GM19099 (cell line): Measurements from ENCODE around the gene TMEM130.

Experiments
- POLR2A ChIP-seq: IDR thresholded peaks from 3 replicates; pipeline ENCODE4 v1.6.1; 2011; ENCODE audit warnings: low read depth; ENCODE audit not compliant: insufficient read length; ENCODE audit errors: extremely low read depth

TMEM130 gene

DNA sequence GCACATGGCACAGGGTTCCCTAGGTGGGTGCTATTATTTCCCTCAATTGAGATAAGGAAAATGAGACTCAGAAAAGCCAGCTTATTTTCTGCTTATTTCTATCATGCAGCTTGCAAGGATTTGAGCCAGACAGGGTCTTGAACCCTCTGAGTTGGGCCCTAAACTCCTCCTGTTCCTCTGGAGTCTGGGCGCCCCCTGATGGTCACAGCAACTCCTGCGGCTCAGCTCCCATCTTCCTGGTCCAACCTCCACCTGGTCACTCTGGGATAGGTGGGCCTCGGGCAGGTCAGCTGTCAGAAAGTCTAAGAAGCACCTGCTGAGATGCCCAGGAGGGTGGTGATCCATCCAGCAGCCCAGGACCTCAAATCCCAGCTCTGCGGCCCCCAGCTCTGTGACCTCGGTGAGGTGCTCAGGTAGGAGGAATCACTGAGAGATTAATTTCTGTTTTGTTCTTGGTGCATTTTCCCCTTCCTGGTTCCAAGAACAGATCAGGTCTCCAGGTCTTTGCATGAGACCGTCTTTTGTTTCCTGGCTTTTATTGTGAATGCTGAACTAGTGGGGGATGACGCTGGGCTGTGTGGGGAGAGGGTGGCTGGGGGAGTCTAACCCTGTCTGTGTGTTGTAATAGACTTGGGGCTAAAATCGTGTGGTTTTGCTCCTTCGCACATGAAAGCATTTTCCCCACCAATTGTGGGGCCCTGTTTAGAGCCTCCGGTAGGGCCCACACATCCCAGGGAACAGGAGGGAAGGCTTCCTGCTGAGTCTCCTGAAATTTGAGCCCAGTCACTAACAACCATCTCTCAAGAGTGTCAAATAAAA, 32.8 kb downstream of the TMEM130 start:
- no peak for TF ChIP-seq POLR2A

DNA sequence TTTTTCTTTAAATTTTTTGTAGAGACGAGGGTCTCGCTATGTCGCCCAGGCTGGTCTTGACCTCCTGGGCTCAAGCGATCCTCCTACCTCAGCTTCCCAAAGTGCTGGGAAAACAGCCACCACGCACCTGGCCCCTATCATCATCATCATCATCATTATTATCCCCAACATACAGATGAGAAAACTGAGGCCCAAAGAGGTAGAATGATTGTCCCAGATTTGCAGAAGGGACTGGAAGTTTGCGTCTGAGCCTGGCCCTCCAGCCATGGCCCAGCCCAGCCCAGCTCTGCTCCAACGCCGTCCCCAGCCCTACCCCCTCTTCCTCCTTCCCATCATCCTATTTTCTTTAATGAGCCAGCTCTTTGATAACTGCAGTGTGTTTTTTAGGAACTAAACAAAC, 34.9 kb downstream of the TMEM130 start:
- TF ChIP-seq POLR2A: no peak

DNA sequence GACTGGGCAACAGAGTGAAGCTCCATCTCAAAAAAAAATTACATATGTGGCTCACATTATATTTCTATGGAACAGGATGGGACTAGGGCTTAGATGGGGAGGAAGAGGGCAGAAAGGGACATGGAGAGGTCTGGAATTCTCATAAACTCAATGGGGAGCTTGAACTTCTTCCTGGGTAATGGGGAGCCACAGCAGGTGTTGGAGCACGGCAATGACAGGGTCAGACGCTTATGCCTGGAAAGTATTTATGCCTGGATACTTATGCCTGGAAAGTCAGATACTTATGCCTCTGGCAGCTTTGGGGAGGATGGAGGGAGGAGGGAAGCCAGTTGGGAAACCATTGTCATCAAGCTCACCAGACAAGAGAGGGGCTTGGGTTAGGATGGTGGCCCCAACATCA, 36.8 kb downstream of the TMEM130 start:
- TF ChIP-seq POLR2A: no peak

DNA sequence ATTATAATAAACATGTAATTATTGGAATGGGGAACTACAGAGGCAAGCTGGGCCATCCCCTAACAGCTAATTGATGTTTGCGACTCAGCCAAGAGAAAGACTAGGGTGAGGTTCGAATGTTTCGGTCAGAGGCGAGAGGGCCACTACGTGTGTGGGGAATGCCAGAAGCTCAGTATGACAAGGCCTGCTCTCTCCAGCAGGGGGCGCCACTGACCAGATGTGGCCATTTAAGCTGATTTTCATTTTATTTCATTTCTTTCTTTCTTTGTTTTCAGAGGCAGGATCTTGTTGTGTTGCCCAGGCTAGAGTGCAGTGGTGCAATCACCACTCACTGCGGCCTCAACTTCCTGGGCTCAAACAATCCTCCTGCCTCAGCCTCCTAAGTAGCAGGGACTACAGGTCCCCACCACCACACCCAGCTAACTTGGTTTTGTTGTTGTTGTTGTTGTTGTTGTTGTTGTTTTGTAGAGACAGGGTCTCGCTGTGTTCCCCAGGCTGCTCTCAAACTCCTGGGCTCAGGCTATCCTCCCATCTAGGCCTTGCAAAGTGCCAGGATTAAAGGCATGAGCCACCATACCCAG, 38.1 kb downstream of the TMEM130 start:
- no peak for TF ChIP-seq POLR2A

DNA sequence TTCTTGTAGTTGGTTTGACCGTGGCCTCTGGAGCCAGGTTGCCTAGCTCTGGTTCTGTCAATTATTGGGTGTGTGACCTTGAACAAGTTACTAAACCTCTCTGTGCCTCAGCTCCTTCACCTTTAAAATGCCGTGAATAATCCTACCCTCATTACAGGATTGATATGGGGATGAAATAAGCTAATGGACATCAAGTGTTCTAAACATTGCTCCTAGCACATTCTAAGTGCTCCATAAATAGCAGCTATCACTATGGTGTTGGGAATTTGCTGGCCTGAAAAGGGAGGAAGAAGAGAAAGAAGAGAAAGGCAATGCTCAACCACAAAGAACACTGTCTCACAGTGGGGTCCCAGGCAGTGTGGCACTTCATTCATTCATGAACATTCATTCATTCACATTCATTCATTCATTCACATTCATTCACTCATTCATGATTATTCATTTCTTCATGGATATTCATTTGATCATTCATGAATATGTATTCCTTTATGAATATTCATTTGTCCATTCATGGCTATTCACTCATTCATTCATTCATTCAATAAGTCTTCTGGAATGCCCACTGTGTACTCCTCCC, 38.8 kb downstream of the TMEM130 start:
- TF ChIP-seq POLR2A: no peak

DNA sequence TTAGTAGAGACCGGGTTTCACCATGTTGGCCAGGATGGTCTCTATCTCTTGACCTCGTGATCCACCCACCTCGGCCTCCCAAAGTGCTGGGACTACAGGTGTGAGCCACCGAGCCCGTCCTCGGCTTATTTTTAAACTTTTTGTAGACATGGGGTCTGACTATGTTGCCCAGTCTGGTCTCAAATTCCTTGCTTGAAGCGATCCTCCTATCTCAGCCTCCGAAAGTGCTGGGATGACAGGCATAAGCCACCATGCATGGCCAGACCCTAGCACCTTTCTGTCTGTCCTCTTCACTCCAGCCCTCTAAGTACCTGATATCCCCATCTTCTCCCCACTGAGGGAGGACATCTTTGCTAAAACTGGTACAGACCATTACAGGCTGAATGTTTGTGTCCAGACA, 41.4 kb downstream of the TMEM130 start:
- TF ChIP-seq POLR2A: no peak

DNA sequence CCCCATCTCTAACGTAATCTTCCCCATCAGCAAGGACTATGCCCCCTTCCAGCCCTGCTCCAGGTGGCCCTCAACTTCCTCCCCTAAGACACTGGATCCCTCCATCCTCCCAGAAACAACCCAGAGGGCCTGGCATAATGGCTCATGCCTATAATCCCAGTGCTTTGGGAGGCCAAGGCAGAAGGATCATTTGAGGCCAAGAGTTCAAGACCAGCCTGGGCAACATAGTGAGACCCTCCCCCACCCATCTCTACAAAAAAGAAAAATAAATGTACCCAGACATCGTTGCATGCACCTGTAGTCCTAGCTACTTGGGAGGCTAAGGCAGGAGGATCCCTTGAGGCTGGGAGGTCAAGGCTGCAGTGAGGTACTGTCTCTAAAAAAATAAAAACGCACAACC, 42.6 kb downstream of the TMEM130 start:
- TF ChIP-seq POLR2A: no peak

DNA sequence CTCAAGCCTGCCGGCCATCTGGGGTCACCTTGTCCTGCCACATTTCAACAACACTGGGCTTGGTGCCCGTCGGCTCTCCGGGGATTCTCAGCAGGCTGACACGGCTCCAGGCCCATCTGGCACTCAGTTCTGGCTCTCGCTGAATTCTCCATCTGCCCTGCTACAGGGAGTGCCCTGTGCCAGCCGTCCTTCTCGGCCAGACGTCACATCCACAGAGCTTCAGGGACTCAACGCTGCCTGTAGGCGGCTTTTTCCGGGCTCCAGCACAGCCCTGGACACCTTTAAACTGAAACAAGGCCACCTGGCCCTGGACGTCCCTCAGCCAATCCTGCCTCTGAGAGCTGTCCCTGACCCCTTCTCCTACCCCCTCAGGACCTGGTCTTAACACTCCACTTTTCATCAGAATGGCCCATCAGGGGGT, 43.0 kb downstream of the TMEM130 start:
- no peak for TF ChIP-seq POLR2A

DNA sequence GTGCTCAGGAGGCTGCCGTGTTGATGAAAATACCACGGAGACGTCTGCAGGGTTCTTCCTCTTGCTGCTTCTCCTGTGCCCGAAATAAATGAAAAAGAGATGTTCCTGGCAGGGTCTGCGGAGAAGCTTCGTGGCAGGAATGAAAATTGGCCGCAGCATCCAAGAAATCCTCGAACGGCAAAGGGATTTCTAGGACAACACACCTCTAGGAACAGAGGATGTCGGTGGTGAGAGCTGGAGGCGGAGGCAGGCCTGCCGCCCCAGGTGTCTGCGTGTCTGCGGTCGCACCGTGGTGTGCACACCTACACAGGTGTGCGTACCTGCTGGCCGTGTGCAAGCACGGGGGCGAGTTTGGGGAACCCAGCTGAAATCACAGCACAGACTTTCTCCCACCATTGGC, 43.4 kb downstream of the TMEM130 start:
- TF ChIP-seq POLR2A: no peak

DNA sequence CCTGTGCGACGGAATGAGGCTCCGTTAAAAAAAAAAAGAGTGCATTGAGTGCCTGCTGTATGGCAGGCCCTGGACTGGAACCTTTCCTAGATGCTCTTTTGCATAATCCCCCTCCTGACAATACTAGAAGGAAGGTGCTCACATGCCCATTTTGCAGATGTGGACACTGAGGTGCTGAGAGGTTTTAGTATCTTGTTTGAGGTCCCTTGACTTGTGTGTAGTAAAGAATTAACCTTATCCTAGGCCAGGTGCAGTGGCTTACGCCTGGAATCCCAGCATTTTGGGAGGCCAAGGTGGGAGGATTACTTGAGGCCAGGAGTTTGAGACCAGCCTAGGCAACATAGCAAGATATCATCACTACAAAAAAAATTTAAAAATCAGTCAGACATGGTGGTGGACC, 46.6 kb downstream of the TMEM130 start:
- no peak for TF ChIP-seq POLR2A

DNA sequence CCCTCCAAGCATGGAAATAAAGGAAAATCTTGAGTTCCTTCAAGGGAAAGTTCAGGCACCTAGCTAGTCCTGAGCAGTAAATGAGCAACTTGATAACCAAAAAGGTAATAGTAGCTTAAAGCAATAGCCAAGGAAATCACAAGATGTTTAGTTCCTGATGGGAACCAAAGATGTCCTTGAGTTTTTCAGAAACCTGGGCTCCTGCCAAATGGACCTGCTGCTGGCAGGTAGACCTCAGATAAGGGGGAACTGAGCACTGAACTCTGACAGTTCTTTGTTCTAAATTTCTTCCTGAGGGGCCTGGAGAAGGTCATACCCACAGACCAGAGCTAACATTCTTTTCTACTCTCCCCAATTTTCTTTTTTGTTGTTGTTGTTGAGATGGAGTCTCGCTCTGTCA, 48.5 kb downstream of the TMEM130 start:
- no peak for TF ChIP-seq POLR2A

DNA sequence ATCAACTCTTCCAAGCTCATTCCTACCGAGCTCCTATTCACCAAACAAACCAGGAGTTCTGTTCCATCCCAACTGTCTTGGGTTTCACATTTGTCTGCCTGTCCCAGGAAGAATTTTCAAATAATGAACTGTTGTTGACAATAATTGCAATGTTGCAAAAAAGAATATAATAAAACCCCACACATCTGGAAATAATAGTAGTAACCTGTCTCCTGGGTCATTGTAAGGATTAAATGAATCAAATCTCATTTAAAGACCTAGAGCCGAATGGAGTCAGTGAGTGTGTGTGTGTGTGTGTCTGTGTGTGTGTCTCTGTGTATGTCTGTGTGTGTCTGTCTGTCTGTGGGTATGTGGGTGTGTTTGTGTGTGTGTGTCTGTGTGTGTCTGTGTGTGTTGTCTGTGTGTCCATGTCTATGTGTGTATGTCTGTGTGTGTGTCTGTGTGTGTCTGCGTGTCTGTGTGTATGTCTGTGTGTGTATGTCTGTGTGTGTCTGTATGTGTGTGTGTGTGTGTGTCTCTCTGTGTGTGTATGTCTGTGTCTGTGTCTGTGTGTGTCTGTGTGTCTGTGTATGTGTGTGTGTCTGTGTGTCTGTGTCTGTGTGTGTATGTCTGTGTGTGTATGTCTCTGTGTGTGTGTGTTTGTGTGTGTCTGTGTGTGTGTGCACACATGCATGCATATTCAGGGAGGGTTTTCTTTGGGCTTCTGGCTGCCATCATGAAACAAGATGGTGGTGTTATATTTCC, 52.7 kb downstream of the TMEM130 start:
- TF ChIP-seq POLR2A: no peak

DNA sequence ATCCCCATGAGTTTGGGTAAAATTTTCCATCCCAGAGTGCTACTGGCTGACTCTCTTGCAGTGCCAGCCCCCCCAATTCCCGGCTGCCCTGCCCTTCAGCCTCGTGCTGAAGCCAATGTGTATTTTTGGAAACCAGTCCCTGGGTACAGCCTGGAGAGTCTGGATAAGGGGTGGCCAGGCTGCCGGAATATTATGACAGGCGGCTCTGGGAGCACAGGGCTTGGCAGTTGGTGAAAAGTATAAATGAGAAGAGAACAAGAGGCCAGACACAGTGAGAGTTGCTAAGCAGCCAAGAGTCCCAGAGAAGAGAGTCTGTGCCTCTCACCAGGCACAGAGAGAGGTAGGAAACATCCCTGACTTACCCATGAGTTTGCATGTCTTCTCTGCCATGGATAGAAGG, 53.6 kb downstream of the TMEM130 start:
- no peak for TF ChIP-seq POLR2A

DNA sequence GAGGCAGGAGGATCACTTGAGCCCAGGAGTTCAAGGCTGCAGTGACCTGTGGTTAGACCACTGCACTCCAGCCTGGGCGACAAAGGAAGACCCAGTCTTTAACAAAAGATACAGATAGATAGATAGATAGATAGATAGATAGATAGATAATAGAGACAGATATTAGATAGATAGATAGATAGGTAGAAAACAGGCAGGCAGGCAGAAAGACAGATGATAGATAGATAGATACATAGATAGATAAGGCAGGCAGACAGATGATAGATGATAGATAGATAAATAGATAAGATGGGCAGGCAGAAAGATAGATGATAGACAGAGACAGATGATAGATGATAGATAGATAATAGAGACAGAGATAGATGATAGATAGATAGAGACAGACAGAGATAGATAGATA, 54.5 kb downstream of the TMEM130 start:
- TF ChIP-seq POLR2A: no peak

DNA sequence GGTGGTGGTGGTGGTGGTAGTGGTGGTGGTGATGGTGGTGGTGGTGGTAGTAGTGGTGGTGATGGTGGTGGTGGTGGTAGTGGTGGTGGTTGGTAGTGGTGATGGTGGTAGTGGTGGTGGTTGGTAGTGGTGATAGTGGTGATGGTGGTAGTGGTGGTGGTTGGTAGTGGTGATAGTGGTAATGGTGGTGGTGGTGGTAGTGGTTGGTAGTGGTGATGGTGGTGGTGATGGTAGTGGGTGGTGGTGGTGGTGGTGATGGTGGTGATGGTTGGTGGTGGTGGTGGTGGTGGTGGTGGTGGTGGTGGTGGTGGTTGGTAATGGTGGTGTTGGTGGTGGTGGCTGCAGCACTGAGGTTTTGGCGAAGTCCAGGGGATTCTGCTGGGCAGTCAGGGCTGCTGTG, 58.5 kb downstream of the TMEM130 start:
- TF ChIP-seq POLR2A: no peak
